ENCODE data around the gene IGFBP3.

IGFBP3 gene

DNA sequence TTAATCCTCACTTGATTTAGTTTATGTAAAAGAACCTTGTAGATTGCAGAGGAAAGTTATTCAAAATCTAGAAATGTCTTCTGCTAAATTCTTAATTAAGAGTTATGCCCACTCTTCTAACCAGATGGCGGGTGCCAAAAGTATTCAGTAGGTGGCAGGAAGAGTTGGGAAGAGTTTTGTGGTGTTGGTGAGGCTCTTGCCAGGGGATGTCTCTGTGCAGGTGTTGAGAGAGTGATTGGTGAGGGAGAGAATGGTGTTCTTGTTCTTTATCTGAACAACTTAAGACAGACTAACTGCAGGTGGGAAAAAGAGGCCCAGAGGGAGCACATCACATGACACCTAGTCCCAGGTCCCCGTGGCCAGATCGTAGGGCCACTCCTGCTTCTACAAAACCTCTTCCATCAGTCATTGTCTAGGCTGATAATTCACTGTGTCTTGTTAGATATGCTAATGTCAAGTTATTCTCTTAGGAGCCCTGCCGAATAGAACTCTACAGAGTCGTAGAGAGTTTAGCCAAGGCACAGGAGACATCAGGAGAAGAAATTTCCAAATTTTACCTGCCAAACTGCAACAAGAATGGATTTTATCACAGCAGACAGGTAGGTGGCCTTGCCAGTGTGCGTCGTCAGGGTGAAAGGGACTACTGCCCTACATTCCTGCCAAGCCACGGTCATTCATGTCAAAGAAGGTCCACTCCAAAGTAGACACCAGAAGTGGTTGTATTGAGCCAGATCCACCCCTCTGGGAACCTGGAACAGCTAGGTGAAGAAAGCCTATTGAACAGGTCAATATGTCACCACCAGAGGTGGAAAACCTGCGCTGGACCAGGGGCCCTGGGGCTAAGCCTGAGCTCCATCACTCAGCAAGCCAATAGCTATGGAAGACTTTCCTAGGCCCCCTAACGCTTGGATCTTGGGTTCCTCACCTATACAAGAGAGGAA is 29.3 kb downstream of the IGFBP3 start:
- no peak for DNase-seq

DNA sequence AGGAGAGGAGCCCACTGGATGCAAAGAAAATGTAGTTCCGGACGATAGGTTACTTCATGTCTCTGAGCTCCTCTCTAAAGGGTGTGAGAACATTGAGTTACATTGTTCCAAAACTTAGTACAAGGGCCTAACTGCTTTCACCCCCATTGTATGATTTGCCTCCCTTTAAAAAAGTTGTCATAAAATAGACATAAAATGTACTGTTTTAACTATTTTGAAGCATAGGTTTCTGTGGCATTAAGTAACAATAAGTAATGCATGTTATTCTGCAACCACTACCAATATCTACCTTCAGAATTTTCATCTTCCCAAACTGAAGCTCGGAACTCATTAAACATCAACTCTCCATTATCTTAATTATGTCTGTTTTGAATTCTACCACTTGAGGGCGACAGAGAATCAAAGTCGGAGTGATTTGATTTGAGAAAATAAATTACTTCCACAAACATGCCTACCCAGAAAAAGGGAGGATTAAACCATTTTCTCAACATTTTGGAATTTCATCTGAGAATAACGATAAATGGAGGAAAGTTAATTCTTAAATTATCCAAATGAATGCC is 30.1 kb downstream of the IGFBP3 start:
- DNase-seq, result peak; percentile 67

GRCh38 chr7:45890125-45890901 is 30.8 kb downstream of the IGFBP3 start:
- DNase-seq, result no peak

DNA sequence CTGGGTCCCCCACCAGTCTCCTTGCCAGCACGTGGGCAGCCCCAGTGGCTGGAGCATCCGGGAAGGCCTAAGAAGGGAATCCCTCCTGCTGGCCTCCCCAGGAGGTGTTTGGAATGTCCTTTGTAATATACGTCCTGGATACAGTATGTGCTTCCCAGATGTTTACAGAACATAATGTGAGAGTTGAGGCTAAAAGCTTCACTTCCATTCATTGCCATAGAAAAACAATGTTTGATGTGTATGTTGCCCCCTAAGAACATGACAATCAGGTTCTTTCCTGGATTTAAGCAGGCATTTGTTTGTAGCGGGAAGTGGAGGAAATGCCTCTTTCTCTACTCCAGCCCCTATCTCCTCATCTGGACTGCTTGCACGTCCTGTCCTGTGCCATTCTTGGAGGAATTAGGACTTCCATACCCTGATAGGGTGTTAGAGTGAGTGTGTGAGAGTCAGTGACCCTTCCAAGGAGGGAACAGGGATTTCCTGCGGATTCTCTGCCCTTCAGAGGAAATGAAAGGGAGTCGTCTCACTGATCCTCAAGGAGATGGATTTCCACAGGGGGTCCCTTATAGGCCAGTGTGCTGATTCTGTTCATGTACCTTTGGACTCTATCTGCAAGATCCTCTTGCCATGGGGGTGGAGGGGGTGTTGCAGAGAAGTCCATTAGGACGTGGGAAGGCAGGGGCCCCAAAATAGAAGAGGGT is 31.6 kb downstream of the IGFBP3 start:
- no peak for DNase-seq

- DNase-seq, result no peak
Measured at GRCh38 chr7:45888993-45889366, 32.1 kb downstream of the IGFBP3 start.

- DNase-seq, result peak; percentile 81
Measured at GRCh38 chr7:45888185-45888992, 32.7 kb downstream of the IGFBP3 start, which contains the start of gene IGFBP1. TSS of gene IGFBP1 (plus strand) at chr7:45888488. CDS start at chr7:45888653, 165 bp downstream.

DNA sequence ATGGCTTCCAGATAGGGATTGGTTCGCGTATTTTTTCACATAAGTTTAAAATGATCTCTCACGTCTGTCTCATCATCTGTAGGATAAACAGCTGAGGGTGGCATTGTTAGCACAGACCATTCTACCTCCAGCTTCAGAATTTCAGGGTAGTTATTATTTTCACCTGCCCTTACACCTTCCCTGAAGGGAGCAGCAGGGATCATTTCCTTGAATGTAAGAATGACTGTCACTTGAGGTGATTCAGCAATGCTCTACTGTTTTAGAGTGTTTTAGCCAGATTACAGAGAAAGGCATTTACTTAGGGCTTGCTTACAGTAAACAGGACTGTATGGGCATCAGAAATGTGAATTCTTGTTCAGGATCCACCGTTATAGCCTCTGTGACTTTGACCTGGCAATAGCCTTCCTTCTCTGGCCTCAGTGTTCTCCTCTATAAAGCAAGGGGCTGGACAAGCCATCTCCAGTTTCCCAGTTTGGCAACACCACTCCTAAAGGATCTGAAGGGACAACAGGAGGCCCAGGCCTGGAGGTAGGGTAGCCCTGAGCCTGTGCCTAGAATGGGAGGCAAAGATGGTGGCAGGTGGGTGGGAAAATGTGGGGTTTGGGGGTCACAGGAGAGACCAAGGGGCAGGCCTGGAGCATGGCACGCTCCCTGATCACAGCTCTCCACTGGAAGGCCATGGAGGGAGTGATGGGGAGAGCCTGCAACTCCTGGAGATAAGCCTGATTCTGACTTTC is 34.0 kb downstream of the IGFBP3 start:
- DNase-seq, result no peak

GRCh38 chr7:45885264-45885882 is 35.7 kb downstream of the IGFBP3 start:
- DNase-seq, result no peak

GRCh38 chr7:45884136-45884535 is 36.9 kb downstream of the IGFBP3 start:
- DNase-seq, result no peak

- peak; percentile 91 for DNase-seq
Measured at GRCh38 chr7:45882465-45882810, 38.6 kb downstream of the IGFBP3 start.

DNA sequence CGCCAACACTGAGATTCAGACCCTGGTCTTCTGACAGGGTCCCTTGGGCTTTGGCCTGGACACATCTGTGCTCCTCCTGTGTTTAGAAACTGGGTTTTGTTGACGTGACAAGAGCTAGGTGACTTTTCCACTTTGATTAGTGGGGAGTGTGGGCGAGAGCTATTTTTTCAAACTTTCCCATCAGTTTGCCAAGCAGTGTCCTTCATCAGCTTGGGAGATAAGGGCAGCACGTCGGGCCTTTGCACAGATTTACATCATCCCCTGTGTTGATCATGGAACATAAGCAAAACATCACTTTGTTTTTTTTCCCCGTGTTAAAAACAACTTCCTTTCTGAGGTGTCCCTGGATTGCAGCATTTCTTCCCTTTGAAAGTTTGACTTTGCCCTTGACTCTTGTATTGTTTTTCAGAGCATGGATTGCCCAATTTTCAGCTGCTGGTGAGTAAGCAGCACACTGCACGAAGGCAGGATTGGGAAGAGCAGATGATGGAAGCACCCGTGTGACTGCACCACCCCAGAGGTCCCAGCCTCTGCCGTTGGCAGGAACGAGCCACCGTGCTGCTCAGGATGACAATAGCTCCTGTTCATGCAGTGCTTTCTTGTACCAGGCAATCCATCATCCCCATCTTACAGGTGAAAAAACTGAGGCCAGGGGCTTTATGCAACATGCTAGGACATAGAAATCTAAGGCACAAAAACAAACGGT is 39.2 kb downstream of the IGFBP3 start:
- DNase-seq, result no peak

DNA sequence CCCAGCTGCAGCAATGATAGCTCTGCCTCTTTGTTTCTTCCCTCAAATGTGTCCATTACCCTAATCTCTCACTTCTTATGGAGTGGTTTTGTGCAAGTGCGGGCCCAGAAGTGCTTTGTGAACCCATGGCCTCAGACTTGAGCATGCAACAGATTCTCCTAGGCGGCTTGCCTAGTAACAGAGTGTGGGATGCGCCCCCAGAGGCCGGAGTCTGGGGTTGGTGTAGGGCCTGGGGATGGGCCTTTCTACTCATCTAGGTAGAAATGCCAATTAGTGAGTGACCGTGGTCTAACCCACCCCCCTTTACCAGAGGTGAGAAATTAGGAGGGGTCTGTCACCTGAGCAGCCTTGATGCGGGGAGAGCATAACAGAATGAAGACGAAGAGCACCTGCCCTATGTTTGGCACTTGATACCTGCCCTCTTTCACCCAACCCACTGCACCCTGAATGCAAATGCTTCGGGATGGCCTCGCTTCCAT is 39.8 kb downstream of the IGFBP3 start:
- no peak for DNase-seq

GRCh38 chr7:45880433-45880860 is 40.6 kb downstream of the IGFBP3 start:
- no peak for DNase-seq

DNA sequence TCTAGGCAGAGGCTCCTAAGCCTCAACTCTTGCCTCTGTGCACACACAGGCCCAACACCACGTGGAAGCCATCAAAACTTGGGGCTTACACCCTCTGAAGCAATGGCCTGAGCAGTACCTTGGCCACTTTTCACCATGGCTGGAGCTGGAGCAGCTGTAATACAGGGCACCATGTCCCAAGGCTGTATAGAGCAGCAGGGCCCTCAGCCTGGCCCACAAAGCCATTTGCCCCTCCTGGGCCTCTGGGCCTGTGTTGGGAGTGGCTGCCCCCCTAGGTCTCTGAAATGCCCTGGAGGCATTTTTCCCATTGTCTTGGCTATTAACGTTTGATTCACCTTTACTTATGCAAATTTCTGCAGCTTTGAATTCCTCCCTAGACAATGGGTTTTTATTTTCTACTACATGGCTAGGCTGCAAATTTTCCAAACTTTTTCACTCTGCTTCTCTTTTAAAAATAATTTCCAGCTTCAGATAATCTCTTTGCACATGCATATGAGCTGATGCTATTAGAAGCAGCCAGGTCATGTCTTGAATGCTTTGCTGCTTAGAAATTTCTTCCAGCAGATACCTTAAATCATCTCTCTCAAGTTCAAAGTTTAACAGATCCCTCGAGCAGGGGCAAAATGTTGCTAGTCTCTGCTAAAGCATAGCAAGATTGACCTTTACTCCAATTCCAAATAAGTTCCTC is 42.5 kb downstream of the IGFBP3 start:
- DNase-seq, result no peak

GRCh38 chr7:45876519-45876918 is 44.6 kb downstream of the IGFBP3 start:
- DNase-seq, result no peak

DNA sequence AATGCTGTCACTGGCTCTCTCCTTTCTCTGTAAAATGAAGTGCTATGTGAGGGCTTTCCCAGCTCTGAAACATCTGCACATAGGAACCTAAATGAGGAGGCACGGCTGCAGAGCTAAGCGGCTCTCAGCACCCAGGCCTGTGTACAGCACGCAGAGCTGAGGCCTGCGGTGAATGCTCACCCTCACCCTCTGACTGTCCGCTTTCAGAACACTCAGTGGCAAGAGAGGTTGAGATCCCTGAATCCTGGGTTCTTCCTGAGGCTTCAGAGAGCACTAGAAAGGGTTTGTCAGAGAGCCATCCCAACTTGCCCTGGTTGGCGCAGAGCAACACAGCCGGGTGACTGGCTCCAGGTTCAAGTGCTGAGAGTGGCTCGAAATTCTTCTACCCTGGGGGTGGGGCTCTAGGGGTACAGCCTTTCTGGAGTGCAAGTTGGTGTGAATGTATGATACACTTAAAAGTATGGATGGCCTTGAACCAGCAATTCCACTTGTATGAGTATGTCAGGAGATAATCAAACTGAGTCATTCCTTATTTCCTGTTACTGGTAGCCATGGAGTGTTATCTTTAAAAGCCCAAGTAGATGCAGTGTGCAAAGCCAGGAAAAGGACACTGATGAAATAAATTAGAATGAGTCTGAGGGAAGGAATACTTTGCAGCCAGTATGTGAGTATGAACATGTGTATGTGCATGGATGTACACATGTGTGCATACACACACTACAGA is 46.5 kb downstream of the IGFBP3 start:
- DNase-seq, result peak; percentile 10

- no peak for DNase-seq
Measured at GRCh38 chr7:45873355-45873754, 47.7 kb downstream of the IGFBP3 start.

- no peak for DNase-seq
Measured at GRCh38 chr7:45873035-45873354, 48.1 kb downstream of the IGFBP3 start, which contains the start of gene CCDC201. TSS of gene CCDC201 (minus strand) at chr7:45873082. CDS start at chr7:45873007, 75 bp downstream.

Measured in DMS53 (cell line).